GM10248 (cell line): ENCODE results near the gene CD109.
"Not testable (repeated sequence)": the region's sequence is repeated elsewhere in the genome, so short reads cannot be mapped to it uniquely, and the experiment has no call there.

Experiments
- CTCF ChIA-PET: fragments of 300-600 bp; sonication (Branson Sonifier 250); formaldehyde crosslinking; extraction: SDS; loops from one replicate; lab custom pipeline; 2021; ENCODE audit warnings: antibody characterized with exemption; lab: Yijun Ruan, JAX
- POLR2A ChIA-PET: fragments of 350-650 bp; sonication (Branson Sonifier 250); formaldehyde crosslinking; extraction: SDS; loops from one replicate; lab custom pipeline; 2020; ENCODE audit warnings: antibody characterized with exemption; lab: Yijun Ruan, JAX
- DNase-seq: peaks from one replicate; pipeline ENCODE4 v3.0.0; 2012; ENCODE audit errors: extremely low spot score
- TF ChIP-seq, protein P1 (sequence below): IDR thresholded peaks from 2 replicates; pipeline ENCODE4 v1.5.1; 2012; ENCODE audit warnings: mild to moderate bottlenecking, low read depth; ENCODE audit errors: extremely low read depth, missing control alignments, control extremely low read depth

Gene CD109

DNA sequence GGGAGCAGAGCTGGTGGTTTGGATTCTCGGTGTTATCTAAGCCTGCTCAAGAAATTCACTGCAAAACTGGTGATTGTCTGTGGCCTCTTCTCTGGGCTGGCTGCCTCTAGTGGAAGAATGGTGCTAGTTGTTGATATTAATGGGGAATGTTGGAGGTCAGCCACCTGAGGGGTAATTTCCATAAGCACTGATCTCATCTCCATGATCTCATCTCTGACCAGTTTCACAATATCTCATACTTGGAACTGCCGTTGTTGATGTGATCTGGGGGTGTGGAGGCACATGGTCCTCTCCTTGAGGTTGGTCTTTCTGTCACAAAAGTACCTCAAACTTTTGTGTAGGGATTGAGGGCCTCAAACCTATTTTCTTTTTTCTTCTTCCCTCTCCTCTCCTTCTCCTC, 102.6 kb downstream of the CD109 start:
- ChIA-PET CTCF (interaction anchor here (1.3 to 1.9 kb wide), 2 partner anchors 61 to 1413 kb away, joined by 3 to 4 read pairs; no protein-coding TSS in a partner anchor), POLR2A (no interaction called here)
- TF ChIP-seq, protein P1, sequence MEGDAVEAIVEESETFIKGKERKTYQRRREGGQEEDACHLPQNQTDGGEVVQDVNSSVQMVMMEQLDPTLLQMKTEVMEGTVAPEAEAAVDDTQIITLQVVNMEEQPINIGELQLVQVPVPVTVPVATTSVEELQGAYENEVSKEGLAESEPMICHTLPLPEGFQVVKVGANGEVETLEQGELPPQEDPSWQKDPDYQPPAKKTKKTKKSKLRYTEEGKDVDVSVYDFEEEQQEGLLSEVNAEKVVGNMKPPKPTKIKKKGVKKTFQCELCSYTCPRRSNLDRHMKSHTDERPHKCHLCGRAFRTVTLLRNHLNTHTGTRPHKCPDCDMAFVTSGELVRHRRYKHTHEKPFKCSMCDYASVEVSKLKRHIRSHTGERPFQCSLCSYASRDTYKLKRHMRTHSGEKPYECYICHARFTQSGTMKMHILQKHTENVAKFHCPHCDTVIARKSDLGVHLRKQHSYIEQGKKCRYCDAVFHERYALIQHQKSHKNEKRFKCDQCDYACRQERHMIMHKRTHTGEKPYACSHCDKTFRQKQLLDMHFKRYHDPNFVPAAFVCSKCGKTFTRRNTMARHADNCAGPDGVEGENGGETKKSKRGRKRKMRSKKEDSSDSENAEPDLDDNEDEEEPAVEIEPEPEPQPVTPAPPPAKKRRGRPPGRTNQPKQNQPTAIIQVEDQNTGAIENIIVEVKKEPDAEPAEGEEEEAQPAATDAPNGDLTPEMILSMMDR = no peak
- DNase-seq = peak; percentile 48

DNA sequence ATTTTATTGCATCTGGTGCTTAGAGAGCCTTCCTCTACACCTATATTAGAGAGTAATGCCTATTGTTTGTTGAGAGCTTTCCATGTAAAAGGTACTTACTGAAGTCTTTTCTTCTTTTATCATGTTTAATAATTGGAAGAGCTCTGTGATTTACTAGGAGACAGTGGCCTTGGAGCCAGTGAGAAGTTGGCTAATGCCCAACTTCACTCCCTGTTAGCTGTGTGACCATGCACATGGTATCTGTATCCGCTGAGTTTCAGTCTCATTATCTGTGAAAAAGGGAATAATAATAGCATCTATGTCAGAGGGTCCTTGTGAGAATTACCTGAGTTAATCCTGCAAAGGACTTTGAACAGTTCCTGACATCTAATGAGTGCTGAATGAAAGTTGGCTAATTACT, 105.0 kb downstream of the CD109 start:
- CTCF ChIA-PET = no interaction called here
- TF ChIP-seq, protein P1 = no peak
- POLR2A ChIA-PET = no interaction called here
- no peak for DNase-seq

DNA sequence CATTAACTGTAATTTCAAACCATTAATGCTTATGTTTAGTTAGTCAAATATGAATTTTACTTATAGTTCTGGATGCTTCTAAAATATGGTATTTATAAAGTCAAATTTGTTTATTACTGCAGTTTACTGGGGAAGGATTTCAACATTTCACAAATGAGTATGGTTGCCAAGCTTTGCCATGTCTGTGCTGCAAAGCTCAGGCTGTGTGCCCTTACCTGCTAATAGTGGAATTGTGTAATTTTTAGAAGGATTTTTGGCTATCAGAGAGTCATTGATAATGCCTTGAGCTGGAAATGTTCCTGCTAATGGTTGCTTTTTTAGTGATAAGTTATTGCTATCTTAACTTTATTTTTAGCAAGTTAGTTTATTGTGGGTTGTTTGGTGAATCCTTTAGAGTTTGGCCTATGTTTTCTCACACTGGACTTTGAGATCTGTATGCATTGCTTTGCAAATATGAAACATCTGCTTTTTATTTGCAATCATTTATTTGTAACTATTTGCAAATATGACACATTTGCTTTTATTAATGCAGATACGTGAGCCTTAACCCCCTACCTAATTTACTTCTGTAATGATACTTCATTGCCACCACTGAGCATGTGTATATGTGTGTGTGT, 105.8 kb downstream of the CD109 start:
- ChIA-PET CTCF (no interaction called here), POLR2A (no interaction called here)
- TF ChIP-seq, protein P1 = no peak
- no peak for DNase-seq

DNA sequence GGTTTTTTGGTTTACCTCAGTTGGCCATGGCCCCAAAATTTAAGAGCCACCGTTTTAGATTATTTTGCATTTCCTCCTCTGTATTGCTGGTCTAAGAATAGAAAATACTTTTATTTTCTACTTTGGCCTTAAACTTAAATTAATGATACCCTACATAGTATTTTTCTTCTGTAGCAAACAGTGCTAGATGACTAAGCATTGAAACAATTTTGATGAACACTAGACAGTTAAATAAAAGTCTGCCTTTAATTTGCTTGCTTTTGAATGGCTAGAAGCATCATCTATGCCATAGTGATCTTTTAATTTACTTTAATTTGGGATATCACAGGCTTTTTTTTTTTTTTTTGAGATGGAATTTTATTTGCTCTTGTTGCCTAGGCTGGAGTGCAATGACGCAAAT, 106.4 kb downstream of the CD109 start:
- ChIA-PET POLR2A (no interaction called here), CTCF (interaction anchor here (1.3 kb wide), 1 partner anchor 29 kb away, joined by 3 read pairs; no protein-coding TSS in a partner anchor)
- no peak for DNase-seq
- TF ChIP-seq, protein P1 = no peak

DNA sequence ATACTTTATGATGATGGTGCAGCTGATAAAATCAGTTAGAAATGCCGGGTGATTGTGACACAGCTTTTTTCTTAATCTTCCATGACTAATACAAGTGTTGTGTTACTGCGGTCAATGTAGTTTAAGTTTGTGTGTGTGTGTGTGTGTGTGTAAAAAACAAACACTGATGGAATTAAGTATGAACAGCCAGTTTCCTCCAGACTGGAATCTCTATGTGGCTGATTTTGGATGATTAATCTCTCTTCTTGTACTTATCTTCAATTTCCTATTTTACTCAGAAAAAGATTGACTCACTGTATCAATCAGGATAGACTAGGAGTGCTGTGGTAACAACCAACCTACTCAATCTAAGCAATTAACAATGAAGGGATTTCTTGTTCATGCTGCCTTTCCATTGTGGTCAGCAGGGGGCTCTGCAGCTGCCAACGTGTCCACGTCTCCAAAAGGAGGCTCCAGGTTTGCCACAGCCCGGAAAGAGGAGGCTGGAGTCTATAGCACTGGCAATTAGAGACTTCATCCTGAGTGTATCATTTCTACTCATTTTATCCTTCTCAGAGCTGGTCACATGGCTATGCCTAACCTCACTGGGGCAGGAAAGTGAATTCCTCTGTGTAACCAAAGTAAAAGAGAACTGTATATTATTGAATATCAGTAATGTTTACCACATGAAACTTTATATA, 107.7 kb downstream of the CD109 start:
- ChIA-PET CTCF (interaction anchor here (1.3 to 1.9 kb wide), 3 partner anchors 30 to 70 kb away, joined by 3 to 5 read pairs (median 4); no protein-coding TSS in a partner anchor), POLR2A (no interaction called here)
- TF ChIP-seq, protein P1 = peak; percentile 17
- no peak for DNase-seq

DNA sequence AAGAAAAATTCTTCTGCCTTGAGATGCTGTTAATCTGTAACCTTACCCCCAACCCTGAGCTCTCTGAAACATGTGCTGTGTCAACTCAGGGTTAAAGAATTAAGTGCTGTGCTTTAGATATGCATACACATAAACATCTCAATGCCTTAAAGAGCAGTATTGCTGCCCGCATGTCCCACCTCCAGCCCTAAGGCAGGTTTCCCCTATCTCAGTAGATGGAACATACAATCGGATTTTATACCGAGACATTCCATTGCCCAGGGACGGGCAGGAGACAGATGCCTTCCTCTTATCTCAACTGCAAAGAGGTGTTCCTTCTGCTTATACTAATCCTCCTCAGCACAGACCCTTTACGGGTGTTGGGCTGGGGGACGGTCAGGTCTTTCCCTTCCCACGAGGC, 109.2 kb downstream of the CD109 start:
- DNase-seq, POLR2A ChIA-PET: not testable (repeated sequence)
- CTCF ChIA-PET = interaction anchor here (0.6 kb wide), 1 partner anchor 1921 kb away, joined by 3 read pairs; no protein-coding TSS in a partner anchor

DNA sequence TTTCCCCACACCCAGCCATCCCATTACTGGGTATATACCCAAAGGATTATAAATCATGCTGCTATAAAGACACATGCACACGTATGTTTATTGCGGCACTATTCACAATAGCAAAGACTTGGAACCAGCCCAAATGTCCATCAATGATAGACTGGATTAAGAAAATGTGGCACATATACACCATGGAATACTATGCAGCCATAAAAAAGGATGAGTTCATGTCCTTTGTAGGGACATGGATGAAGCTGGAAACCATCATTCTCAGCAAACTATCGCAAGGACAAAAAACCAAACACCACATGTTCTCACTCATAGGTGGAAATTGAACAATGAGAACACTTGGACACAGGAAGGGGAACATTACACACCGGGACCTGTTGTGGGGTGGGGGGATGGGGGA, 110.0 kb downstream of the CD109 start:
- CTCF ChIA-PET = interaction anchor here (0.9 to 1.5 kb wide), 2 partner anchors 22 to 35 kb away, joined by 3 read pairs; no protein-coding TSS in a partner anchor
- POLR2A ChIA-PET, DNase-seq: not testable (repeated sequence)
